ENCODE measurements around the gene MOB1B.

Gene MOB1B

GRCh38 chr4:70901984-70902576, at the start of gene MOB1B:
TSS of gene MOB1B (plus strand) at chr4:70902369. CDS start at chr4:70902537, 168 bp downstream.
- peak within 1 kb of the TSS; percentile 94 for H3K4me3 Mint-ChIP-seq
- peaks cover 38% of the 10 kb centered on the region for H3K4me1 Mint-ChIP-seq (ENCODE audit: low read depth)
- peak; percentile 87 for DNase-seq
- peak within 1 kb of the TSS; percentile 92 for H3K27ac Mint-ChIP-seq
- H3K36me3 Mint-ChIP-seq (ENCODE audit: low read depth): peaks cover 30% of the 10 kb centered on the region
- no peaks in the 10 kb centered on the region for H3K27me3 Mint-ChIP-seq
- H3K9me3 Mint-ChIP-seq: no peaks in the 10 kb centered on the region

GRCh38 chr4:70855464-70855863, 46.7 kb upstream of the MOB1B start:
- Mint-ChIP-seq H3K9me3 (no peaks in the 10 kb centered on the region), H3K27me3 (no peaks in the 10 kb centered on the region)

GRCh38 chr4:70858454-70858853, 43.7 kb upstream of the MOB1B start:
- no peak for DNase-seq
- H3K36me3 Mint-ChIP-seq (ENCODE audit: low read depth): no peaks in the 10 kb centered on the region
- no peaks in the 10 kb centered on the region for H3K27me3 Mint-ChIP-seq
- H3K9me3 Mint-ChIP-seq: no peaks in the 10 kb centered on the region
- H3K4me3 Mint-ChIP-seq: no peak overlapping the region
- no peak overlapping the region for H3K27ac Mint-ChIP-seq
- peaks cover 7% of the 10 kb centered on the region for H3K4me1 Mint-ChIP-seq (ENCODE audit: low read depth)

More at GRCh38 chr4:70855464-70855863, 46.7 kb upstream of the MOB1B start:
- Mint-ChIP-seq H3K27ac (no peak overlapping the region), H3K4me3 (no peak overlapping the region), H3K4me1 (ENCODE audit: low read depth) (no peaks in the 10 kb centered on the region), H3K36me3 (ENCODE audit: low read depth) (no peaks in the 10 kb centered on the region)
- DNase-seq: no peak

- no peaks in the 10 kb centered on the region for H3K36me3 Mint-ChIP-seq (ENCODE audit: low read depth)
- H3K27ac Mint-ChIP-seq: no peak overlapping the region
- H3K9me3 Mint-ChIP-seq: no peaks in the 10 kb centered on the region
- peaks cover 11% of the 10 kb centered on the region for H3K4me1 Mint-ChIP-seq (ENCODE audit: low read depth)
- H3K27me3 Mint-ChIP-seq: no peaks in the 10 kb centered on the region
- DNase-seq: no peak
- no peak overlapping the region for H3K4me3 Mint-ChIP-seq
Measured at GRCh38 chr4:70859066-70859465, 43.1 kb upstream of the MOB1B start.

GRCh38 chr4:70863099-70863790, 38.9 kb upstream of the MOB1B start:
- peak overlapping the region; percentile 76 for H3K27ac Mint-ChIP-seq
- H3K27me3 Mint-ChIP-seq: no peaks in the 10 kb centered on the region
- peaks cover 11% of the 10 kb centered on the region for H3K4me1 Mint-ChIP-seq (ENCODE audit: low read depth)
- no peaks in the 10 kb centered on the region for H3K36me3 Mint-ChIP-seq (ENCODE audit: low read depth)
- H3K4me3 Mint-ChIP-seq: no peak overlapping the region
- no peaks in the 10 kb centered on the region for H3K9me3 Mint-ChIP-seq
- DNase-seq: no peak

- no peak overlapping the region for H3K4me3 Mint-ChIP-seq
- no peaks in the 10 kb centered on the region for H3K36me3 Mint-ChIP-seq (ENCODE audit: low read depth)
- DNase-seq: no peak
- H3K27ac Mint-ChIP-seq: no peak overlapping the region
- peaks cover under 1% of the 10 kb centered on the region for H3K4me1 Mint-ChIP-seq (ENCODE audit: low read depth)
- no peaks in the 10 kb centered on the region for H3K27me3 Mint-ChIP-seq
- no peaks in the 10 kb centered on the region for H3K9me3 Mint-ChIP-seq
Measured at GRCh38 chr4:70868778-70869177, 33.4 kb upstream of the MOB1B start.

- no peak overlapping the region for H3K27ac Mint-ChIP-seq
- H3K27me3 Mint-ChIP-seq: no peaks in the 10 kb centered on the region
- no peak for DNase-seq
- H3K36me3 Mint-ChIP-seq (ENCODE audit: low read depth): no peaks in the 10 kb centered on the region
- no peaks in the 10 kb centered on the region for H3K9me3 Mint-ChIP-seq
- no peak overlapping the region for H3K4me3 Mint-ChIP-seq
- H3K4me1 Mint-ChIP-seq (ENCODE audit: low read depth): no peaks in the 10 kb centered on the region
Measured at GRCh38 chr4:70873216-70873615, 29.0 kb upstream of the MOB1B start.

- Mint-ChIP-seq H3K27ac (no peak overlapping the region), H3K9me3 (no peaks in the 10 kb centered on the region), H3K4me1 (ENCODE audit: low read depth) (no peaks in the 10 kb centered on the region), H3K27me3 (no peaks in the 10 kb centered on the region), H3K36me3 (ENCODE audit: low read depth) (no peaks in the 10 kb centered on the region), H3K4me3 (no peak overlapping the region)
- no peak for DNase-seq
Measured at GRCh38 chr4:70874268-70875156, 27.7 kb upstream of the MOB1B start.

GRCh38 chr4:70877556-70877955, 24.6 kb upstream of the MOB1B start:
- H3K36me3 Mint-ChIP-seq (ENCODE audit: low read depth): no peaks in the 10 kb centered on the region
- H3K27me3 Mint-ChIP-seq: no peaks in the 10 kb centered on the region
- H3K27ac Mint-ChIP-seq: no peak overlapping the region
- H3K9me3 Mint-ChIP-seq: no peaks in the 10 kb centered on the region
- no peak overlapping the region for H3K4me3 Mint-ChIP-seq
- H3K4me1 Mint-ChIP-seq (ENCODE audit: low read depth): no peaks in the 10 kb centered on the region
- DNase-seq: no peak

- no peaks in the 10 kb centered on the region for H3K27me3 Mint-ChIP-seq
- H3K27ac Mint-ChIP-seq: no peak overlapping the region
- no peaks in the 10 kb centered on the region for H3K36me3 Mint-ChIP-seq (ENCODE audit: low read depth)
- no peak overlapping the region for H3K4me3 Mint-ChIP-seq
- no peaks in the 10 kb centered on the region for H3K4me1 Mint-ChIP-seq (ENCODE audit: low read depth)
- H3K9me3 Mint-ChIP-seq: no peaks in the 10 kb centered on the region
- DNase-seq: no peak
Measured at GRCh38 chr4:70880739-70881138, 21.4 kb upstream of the MOB1B start.

- Mint-ChIP-seq H3K4me3 (no peak overlapping the region), H3K4me1 (ENCODE audit: low read depth) (no peaks in the 10 kb centered on the region), H3K27ac (no peak overlapping the region), H3K9me3 (no peaks in the 10 kb centered on the region), H3K36me3 (ENCODE audit: low read depth) (no peaks in the 10 kb centered on the region), H3K27me3 (no peaks in the 10 kb centered on the region)
- no peak for DNase-seq
Measured at GRCh38 chr4:70885174-70885573, 17.0 kb upstream of the MOB1B start.

GRCh38 chr4:70892086-70892769, 9.9 kb upstream of the MOB1B start:
- Mint-ChIP-seq H3K36me3 (ENCODE audit: low read depth) (no peaks in the 10 kb centered on the region), H3K27me3 (no peaks in the 10 kb centered on the region), H3K9me3 (no peaks in the 10 kb centered on the region), H3K27ac (no peak overlapping the region), H3K4me3 (no peak overlapping the region), H3K4me1 (ENCODE audit: low read depth) (no peaks in the 10 kb centered on the region)
- no peak for DNase-seq

GRCh38 chr4:70893790-70894189, 8.4 kb upstream of the MOB1B start:
- no peaks in the 10 kb centered on the region for H3K27me3 Mint-ChIP-seq
- H3K4me1 Mint-ChIP-seq (ENCODE audit: low read depth): no peaks in the 10 kb centered on the region
- no peaks in the 10 kb centered on the region for H3K9me3 Mint-ChIP-seq
- no peak for DNase-seq
- H3K27ac Mint-ChIP-seq: no peak overlapping the region
- H3K36me3 Mint-ChIP-seq (ENCODE audit: low read depth): no peaks in the 10 kb centered on the region
- H3K4me3 Mint-ChIP-seq: no peak overlapping the region

GRCh38 chr4:70895405-70895804, 6.8 kb upstream of the MOB1B start:
- Mint-ChIP-seq H3K27me3 (no peaks in the 10 kb centered on the region), H3K36me3 (ENCODE audit: low read depth) (no peaks in the 10 kb centered on the region), H3K27ac (no peak overlapping the region), H3K4me1 (ENCODE audit: low read depth) (no peaks in the 10 kb centered on the region), H3K4me3 (no peak overlapping the region), H3K9me3 (no peaks in the 10 kb centered on the region)
- DNase-seq: no peak

Measured in activated T-cell treated with anti-CD3 and anti-CD28 coated beads, Interleukin-2, amount 50 U/mL, for 24 hours (primary cell).